GM21526 (cell line): Measurements from ENCODE around the gene SLC25A22.

Experiments
- ATAC-seq: cut with Tn5 transposase; IDR thresholded peaks from one replicate; pipeline ENCODE4 v1.9.1; 2021; ENCODE audit warnings: moderate library complexity; ENCODE audit not compliant: unreplicated experiment, low FRiP score

The SLC25A22 gene

DNA sequence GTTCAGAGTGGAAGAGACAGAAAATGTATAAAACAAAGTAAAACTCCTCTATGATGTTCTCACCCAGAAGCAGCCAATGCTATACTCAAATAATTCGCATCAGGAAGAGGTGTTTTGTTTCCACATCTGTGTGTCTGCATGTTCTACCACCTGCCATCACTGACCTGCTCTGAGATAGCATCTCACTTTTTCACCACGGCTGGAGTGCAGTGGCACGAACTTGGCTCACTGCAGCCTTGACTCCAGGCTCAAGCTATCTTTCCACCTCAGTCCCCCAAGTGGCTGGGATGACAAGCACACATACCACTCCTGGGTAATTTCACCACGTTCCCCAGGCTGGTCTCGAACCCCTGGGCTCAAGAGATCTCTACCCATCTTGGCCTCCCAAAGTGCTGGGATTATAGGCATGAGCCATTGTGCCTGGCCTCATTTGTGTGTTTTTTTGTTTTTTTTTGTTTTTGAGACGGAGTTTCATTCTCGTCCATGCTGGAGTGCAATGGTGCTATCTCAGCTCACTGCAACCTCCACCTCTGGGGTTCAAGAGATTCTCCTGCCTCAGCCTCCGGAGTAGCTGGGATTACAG is 36.5 kb downstream of the SLC25A22 start:
- ATAC-seq: no peak

GRCh38 chr11:760236-760635 is 37.8 kb downstream of the SLC25A22 start:
- no peak for ATAC-seq

DNA sequence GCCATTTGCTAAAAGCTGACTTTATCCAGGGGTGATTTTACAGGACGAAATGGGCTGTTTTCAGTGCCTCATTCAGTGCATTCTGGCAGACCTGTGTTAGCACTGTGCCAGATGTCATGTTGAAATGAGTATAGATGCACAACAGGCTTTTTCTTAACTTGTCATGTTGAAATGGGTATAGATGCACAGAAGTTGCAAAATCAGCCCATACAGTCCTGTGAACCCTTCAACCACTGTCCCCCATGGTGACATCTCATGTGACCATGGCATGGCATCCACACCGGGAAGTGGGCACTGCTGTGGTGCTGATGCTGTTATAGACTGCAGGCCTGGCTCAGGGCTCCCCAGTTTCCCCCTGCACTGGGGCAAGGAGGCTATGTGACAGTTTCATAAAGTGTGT is 48.4 kb downstream of the SLC25A22 start:
- no peak for ATAC-seq

- ATAC-seq: peak; percentile 10
These were observed 50.1 kb downstream of the SLC25A22 start for GRCh38 chr11:748007-748359.

DNA sequence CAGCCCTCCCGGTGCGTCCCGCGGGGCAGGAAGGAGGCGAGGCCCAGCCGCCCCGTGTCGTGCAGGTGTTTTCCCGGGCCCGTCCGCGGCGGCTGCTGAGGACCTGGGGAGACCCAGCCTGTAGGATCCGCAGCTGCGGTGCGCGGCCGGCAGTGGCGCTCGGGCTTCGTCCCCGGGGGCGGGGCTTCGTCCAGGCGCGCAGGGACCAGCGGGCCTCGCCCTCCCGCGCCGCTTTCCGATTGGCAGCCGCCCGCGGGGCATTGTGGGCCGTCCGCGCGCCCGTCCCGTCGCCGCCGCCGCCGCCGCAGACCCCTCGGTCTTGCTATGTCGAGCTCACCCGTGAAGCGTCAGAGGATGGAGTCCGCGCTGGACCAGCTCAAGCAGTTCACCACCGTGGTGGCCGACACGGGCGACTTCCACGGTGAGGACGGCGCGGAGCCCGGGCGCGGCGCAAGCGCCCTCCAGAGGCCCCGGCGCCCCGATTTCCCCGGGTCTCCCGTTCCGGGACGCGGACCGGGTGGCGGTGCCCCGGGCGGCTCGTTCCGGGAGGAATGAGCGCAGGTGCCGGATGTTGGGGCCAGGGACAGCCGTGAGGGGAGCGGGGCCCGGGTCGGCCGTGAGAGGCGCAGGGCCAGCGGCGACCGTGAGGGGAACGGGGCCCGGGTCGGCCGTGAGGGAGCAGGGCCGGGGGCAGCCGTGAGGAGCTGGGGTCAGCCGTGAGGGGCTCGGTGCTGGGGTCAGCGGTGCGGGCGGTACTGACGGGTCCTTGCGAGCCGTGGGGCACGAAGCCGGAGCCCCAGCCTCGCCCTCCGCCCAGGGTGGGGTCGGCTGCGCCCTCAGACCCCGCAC is 50.7 kb downstream of the SLC25A22 start, which contains the start of gene TALDO1:
Gene TALDO1 (plus strand): TSS at position 307 of the 849 bp plus-strand sequence. CDS start 18 bp downstream, at position 325.
- peak; percentile 77 for ATAC-seq

DNA sequence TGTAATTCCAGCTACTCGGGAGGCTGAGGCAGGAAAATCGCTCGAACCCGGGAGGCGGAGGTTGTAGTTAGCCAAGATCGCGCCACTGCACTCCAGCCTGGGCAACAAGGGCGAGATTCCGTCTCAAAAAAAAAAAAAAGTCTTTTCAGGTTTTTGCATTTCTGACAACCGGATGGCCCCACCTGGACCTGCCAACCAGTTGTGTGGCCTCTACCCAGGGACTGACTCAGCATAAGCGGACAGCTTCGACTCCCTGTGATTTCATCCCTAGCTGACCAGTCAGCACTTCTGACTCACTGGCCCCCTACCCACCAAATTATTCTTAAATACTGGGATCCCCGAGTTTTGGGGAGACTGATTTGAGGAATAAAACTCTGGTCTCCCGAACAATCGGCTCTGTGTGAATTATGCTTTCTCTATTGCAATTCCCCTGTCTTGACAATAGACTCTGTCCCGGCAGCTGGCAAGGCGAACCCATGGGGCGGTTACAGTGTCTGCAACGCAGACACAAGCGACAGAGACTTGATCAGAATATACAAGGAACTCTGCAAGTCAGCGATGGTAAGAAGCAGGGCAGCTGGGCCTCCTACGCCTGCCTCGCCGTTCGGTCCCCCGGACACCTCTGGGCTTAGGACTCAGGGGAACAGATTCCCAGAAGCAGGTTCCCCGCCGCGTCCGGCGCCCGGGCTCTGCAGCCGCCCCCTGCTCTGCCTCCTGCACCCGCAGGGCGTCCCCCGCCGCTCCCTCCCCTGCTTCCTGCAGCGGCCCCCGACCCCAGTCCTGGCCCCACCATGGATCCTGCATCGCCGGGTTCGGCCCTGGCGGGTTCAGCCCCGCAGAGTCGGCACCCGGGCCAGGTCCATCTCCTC is 51.6 kb downstream of the SLC25A22 start:
- ATAC-seq: peak; percentile 13

GRCh38 chr11:745428-745827 is 52.7 kb downstream of the SLC25A22 start:
- no peak for ATAC-seq

- no peak for ATAC-seq
These were observed 55.4 kb downstream of the SLC25A22 start for GRCh38 chr11:742571-743201.

DNA sequence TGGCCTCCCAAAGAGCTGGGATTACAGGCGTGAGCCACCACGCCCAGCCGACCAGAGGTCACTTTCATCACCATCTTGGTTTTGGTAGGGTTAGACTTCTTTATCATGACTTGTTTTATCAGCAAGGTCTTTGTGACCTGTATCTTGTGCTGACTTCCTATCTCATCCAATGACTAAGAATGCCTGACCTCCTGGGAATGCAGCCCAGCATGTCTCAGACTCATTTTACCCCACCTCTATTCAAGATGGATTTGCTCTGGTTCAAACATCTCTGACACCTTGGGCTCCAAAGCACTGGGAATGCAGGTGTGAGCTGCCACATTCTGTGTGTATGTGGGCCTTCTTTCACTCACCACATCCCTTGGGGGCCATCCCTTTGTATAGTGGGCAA is 55.9 kb downstream of the SLC25A22 start:
- no peak for ATAC-seq
